GM19240 (cell line): ENCODE measurements around the gene HES2.
"Not testable (repeated sequence)": the region's sequence is repeated elsewhere in the genome, so short reads cannot be mapped to it uniquely, and the experiment has no call there.

Experiments used
- DNase-seq: peaks from one replicate; pipeline ENCODE4 v3.0.0; 2011; ENCODE audit warnings: low spot score; ENCODE audit not compliant: insufficient read length

Gene HES2

GRCh38 chr1:6418668-6419396, 887 bp downstream of the HES2 start:
- DNase-seq, result no peak

DNA sequence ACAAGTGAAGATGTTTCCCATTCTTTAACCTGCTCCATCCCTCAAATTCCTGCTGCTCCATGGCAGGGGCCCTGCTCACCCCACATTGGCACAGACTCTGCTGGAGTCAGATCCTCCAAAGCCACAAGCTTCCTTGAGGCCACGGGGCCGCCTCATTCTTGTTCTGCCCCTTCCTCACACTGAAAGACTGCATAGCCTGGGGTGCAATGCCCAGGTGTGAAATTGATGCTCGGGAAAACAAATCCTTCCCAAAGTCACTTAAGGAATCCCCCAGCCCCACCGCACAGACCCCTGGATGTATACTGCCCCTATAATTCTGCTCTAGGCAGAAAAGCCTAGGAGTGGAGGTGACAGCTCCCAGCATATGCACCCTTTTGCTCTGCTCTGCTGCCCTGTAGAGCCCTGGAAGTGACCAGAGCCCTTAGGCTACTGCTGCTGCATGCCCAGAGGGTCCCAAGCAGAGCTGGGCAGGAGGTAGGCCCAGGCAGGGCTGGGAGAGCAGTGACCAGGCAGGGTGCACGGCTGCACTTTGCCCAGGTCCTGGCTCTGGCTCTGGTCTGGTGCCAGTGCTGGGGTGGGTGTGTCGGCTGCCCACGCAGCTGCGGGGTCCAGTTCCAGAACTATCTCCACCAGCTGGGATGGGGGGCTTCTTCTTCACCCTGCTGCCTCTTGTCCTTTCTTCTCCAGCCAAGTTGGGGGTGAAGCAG, 1.6 kb downstream of the HES2 start:
- DNase-seq, result no peak

- no peak for DNase-seq
Observed at GRCh38 chr1:6416906-6417305, 2.8 kb downstream of the HES2 start.

- no peak for DNase-seq
Observed at GRCh38 chr1:6416295-6416656, 3.4 kb downstream of the HES2 start.

DNA sequence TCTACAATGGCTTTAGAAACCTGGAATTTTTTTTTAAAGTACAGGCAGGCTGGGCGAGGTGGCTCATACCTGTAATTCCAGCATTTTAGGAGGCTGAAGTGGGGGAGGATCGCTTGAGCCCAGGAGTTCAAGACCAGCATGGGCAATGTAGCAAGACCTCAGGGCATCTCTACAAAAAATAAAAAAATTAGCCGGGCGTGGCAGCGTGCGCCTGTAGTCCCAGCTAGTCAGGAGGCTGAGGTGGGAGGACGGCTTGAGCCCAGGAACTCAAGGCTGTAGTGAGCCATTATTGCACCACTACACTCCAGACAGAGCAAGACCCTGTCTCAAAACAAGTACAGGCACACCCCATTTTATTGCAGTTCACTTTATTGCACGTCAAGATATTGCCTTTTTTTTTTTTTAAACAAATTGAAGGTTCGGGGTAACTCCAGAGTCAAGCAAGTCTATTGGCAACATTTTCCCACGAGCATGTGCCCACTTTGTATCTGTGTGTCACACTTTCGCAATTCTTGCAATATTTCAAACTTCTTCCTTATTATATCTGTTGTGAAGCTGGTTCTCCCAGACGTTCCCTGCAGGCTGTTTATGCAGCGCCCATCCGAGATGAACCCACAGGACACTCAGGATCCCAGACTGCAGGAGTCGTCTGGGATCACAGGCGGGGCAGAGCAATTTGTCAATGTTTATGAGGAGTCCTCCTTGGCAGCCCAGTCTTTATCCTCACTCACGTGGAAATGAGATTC, 4.7 kb downstream of the HES2 start:
- DNase-seq, result no peak

- peak; percentile 69 for DNase-seq
Observed at GRCh38 chr1:6414443-6414844, 5.3 kb downstream of the HES2 start.

GRCh38 chr1:6412896-6413295, 6.8 kb downstream of the HES2 start:
- no peak for DNase-seq

- no peak for DNase-seq
Observed at GRCh38 chr1:6410248-6410893, 9.3 kb downstream of the HES2 start.

DNA sequence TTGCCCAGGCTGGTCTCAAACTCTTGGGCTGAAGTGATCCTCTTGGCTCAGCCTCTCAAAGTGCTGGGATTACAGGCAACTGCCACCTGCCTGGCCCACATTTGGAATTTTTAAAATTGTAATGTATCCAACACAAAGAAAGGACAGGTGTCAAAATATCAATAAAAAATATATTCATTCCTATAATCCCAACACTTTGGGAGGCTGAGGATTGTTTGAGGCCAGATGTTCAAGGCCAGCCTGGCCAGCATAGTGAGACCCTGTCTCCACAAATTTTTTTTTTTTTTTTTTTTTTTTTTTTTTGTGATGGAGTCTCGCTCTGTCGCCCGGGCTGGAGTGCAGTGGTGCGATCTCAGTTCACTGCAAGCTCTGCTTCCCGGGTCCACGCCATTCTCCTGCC, 10.0 kb downstream of the HES2 start:
- no peak for DNase-seq

DNA sequence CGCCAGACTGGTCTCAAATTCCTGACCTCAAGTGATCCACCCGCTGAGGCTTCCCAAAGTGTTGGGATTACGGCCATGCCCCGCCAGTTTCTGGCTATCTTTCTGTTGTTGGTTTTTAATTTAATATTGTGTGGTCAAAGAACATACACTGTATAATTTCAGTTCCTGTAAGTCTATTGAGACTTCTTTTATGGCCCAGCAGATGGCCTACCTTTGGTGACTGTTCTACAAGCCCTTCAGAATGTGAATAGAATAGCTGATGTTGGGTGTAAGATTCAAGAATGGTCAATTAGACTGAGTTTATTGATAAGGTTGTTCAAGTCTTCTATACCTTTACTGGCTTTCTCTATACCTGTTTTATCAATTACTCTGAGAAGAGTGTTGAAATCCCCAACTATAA, 10.7 kb downstream of the HES2 start:
- DNase-seq, result no peak

GRCh38 chr1:6408023-6408422, 11.7 kb downstream of the HES2 start:
- DNase-seq, result no peak

DNA sequence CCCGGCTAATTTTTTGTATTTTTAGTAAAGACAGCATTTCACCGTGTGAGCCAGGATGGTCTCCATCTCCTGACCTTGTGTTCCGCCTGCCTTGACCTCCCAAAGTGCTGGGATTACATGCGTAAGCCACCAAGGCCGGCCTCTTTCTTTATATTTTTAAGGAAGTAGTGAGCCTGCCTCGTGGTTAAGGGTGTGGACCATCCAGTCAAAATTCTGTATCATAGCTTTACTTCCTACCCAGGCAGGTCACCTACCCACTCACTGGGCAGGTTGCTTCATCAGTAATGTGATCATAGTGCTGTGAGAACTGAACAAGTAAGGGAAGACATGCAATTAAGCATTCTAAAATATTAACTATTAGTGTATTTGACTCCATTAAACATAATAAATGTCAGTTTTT, 18.0 kb downstream of the HES2 start:
- no peak for DNase-seq

DNA sequence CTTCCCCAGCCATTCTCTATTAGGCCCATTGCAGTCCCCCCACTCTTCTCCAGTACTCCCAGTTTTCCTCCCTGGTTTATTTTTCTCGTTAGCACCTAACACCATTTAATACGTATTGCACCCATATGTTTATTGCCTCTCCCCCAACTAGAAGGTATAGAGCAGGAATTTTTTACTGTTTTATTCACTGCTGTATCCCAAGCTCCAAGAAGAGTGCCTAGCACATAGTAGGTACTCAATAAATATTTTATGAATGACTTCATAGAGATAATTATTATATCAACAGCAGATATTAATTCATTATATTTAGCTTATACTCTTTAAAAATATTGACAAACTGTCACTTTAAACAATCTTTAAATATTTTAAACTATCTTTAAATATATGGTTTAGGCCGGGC, 20.4 kb downstream of the HES2 start:
- no peak for DNase-seq

DNA sequence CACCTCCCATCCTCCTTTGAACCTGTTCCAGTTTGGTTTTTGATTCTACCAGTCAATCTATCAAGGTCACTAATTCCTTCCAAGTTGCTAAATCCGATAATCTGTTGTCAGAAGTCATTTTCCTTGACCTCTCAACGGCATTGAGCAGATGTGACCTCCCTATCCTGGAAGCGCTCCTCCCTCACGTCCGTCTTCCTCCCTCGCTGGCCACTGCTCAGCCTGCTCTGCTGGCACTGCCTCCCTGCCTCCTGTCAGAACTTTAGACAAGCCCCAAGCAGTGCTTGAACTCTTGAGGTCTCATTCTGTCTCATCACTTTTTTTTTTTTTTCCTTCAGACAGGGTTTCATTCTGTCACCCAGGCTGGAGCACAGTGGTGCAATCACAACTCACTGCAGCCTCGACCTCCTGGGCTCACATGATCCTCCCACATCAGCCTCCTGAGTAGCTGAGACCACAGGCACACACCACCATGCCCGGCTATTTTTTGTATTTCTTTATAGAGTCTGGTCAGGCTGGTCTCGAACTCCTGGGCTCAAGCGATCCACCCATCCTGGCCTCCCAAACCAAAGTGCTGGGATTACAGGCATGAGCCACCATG, 21.8 kb downstream of the HES2 start:
- no peak for DNase-seq

GRCh38 chr1:6396998-6397397, 22.7 kb downstream of the HES2 start:
- DNase-seq, result no peak

- not testable (repeated sequence) for DNase-seq
Observed at GRCh38 chr1:6395781-6396244, 23.9 kb downstream of the HES2 start.

DNA sequence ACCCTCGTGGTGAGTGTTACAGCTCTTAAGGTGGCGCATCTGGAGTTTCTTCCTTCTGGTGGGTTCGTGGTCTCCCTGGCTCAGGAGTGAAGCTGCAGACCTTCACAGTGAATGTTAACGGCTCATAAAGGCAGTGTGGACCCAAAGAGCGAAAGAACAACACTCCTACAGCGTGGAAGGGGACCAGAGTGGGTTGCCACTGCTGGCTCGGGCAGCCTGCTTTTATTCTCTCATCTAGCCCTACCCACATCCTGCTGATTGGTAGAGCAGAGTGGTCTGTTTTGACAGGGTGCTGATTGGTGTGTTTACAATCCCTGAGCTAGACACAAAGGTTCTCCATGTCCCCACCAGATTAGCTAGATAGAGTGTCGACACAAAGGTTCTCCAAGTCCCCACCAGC, 24.6 kb downstream of the HES2 start:
- DNase-seq, result not testable (repeated sequence)

DNA sequence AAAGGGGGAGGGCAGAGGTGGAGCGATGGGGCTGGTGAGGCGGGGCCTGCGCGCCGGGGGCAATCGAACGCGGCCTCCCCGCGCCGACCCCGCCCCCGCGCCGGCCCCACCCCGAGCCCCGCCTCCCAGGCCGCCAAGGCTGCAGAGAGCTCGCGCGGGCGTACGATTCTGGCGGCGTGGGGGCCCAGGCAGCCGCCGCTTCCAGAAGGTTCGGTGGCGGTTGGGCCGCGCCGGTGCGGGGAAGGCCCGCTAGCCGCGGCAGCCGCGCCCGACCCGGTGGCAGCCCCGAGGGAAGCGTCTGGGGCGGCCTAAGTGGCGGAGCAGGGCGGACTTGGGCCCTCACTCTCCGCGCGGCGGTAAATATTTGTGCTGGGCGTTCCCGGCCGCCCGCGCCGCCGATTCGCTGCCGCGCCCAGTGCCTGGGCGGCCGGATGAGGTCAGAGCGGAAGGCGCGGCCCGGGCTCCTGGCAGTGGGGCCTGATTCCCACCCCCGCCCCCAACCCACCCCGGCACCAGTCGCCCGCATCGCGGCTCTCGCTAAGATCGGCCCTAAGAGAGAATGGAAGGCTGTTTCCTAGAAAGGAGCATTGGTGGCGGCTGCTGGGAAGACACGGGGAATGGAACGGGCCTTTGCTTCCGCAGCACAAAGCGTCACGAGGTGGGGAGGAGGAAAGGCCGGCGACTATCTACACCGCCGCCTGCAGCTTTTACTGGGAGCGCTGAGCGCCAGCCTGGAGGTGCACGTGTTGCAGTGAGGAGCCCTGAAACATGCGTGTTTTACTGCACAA, 26.1 kb downstream of the HES2 start, which contains the start of gene ACOT7:
Gene ACOT7 (minus strand): TSS at position 368 of the 788 bp plus-strand sequence. CDS start 368 bp downstream, outside the sequence.
- peak; percentile 92 for DNase-seq

GRCh38 chr1:6392809-6393399, 26.8 kb downstream of the HES2 start:
- no peak for DNase-seq
